Daoy (cell line): ENCODE measurements around the gene RAP1GAP. TPM values are rescaled to one million over a fixed set of nuclear protein-coding genes. Genes with fewer than 3 reads are reported as not detected.
"Not testable (repeated sequence)": the region's sequence is repeated elsewhere in the genome, so short reads cannot be mapped to it uniquely, and the experiment has no call there.

Source experiments
- DNase-seq: peaks from one replicate; pipeline ENCODE4 v3.0.0-alpha.2; 2015; ENCODE audit warnings: low read depth
- total RNA-seq: library from RNA; depleted of rRNA; stranded (reverse); fragments of >200 nt; shearing (Covaris generic); gene quantifications from 2 replicates; pipeline ENCODE4 v1.2.3, GENCODE V29; 2014

The RAP1GAP gene
- total RNA-seq, 1 experiment from 2014 or later: 0.80 TPM

DNA sequence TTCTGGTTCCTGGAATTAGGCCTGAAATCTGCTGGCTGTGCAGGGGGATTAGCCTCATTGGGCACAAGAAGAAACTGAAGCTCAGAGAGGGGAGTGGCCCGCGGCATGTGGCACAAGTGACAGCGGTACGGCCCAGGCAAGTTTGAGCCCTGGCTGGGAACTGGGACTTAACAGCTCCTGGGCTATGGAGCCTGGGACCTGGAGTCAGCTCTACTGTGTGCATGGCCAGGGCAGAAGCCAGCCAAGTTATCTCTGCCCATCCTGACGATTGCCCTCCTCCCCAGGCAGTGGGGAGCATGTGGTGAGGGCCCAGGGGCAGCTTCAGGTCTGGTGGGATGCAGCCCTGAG lies 98.7 kb downstream of the RAP1GAP start:
- DNase-seq: no peak

DNA sequence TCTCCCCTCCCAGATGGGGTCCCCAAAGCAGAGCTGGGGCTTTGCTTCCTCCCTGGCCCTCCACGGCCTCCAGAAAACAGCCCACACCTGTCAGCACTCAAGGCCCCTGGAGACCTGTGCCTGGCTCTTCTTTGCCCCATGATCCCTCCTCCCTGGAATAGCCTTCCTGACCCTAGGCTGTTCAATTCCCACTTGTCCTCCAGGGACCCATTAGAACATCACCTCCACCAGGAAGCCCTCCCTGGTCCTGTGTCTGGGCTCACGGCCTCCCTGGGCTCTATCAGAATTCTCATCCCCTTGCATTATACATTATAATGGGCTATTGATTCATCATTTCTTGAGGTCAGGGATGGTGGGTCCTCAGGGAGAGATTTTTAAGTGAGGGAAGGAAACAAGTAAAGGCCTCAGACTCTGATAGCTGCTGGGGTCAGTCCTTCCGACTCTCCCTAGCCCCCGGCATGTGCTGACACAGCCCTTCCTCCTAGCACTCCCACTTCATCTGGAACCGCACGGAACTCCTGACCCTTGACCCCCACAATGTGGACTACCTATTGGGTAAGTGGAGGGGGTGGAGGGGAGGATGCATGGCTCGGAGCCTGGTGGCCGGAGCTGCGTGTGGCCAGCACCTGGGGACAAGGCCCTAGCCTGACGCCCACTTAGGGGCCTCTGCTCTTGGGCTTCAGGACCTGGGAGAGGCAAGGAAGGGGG lies 99.2 kb downstream of the RAP1GAP start:
- DNase-seq: no peak

DNA sequence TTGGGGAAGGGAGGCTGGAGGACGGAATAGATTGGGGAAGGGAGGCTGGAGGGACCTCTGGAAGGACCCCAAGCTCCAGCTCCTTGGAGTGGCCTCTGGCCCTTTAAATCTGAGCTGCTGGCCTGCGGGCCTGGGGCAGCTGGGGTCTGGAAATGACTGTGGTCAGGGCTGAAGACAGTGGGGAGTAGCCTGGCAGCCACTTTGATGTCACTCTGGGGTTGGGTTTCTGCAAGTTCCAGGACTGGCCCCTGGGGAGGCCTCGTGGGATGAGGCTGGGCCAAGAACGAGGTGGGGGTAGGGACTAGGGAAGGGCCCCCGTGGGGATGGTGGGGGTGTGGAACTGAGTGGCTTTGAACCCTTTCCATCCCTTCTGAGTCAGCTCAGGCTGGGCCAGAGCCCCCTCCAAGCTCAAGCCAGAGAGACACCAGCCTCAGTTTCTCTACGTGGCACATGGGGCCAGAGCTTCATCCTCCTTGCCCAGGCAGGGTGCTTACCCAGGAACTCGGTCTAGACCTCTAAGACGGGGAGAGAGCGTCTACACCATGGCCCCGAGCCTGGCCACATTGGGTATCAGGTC lies 100.3 kb downstream of the RAP1GAP start:
- no peak for DNase-seq

DNA sequence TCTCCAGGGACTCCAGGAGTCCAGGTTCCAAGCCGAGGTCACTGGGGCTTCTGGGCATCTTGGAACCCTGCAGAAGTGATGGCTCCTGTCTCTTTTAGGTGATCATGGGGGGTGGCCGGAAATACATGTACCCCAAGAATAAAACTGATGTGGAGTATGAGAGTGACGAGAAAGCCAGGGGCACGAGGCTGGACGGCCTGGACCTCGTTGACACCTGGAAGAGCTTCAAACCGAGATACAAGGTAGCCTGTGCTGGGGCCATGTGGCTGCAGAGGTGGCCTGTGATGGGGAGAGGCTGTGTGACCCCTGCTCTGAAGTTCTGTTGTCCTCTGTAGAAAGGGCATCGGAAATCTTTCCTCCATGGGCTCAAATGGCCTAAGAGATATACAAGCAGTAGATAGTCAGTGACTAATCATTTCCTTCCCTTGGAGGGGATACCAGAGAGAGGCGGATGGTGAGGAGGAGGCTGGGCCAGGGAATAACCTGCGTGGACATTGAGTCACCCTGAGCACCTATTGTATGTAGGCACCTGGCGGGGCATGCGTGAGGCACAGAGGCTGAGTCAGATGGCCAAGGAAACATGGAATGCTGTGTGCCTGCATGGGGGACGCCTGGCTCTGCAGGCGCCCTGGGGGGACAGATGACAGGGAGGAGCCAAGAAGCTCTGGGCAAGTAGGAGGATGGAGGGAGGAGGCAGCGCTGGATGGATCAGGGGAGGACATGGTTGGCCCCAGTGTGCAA lies 101.0 kb downstream of the RAP1GAP start:
- no peak for DNase-seq

GRCh38 chr1:21567241-21568005 lies 101.7 kb downstream of the RAP1GAP start:
- DNase-seq: peak; percentile 39

- not testable (repeated sequence) for DNase-seq
These were observed 102.8 kb downstream of the RAP1GAP start for GRCh38 chr1:21566361-21566760.

DNA sequence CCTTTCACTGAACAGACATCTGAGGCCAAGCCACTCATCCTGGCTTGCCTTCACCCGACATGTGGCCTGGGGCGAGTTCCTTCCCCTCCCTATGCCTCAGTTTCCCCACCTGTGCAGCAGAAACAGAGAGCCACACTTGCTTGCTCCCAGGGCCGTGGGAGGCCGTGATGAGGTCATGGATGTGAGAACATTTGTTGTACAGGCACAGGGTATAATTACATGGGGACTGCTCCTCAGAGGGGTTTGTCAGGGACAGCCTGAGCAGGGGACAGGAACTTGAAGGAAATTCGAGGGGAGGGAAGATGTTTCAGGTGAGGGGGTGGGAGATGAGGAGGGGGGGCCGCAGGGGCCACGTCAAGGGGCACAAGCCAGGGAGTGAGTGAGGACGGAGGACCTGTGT lies 103.9 kb downstream of the RAP1GAP start:
- DNase-seq: no peak

GRCh38 chr1:21564521-21565095 lies 104.5 kb downstream of the RAP1GAP start:
- no peak for DNase-seq

DNA sequence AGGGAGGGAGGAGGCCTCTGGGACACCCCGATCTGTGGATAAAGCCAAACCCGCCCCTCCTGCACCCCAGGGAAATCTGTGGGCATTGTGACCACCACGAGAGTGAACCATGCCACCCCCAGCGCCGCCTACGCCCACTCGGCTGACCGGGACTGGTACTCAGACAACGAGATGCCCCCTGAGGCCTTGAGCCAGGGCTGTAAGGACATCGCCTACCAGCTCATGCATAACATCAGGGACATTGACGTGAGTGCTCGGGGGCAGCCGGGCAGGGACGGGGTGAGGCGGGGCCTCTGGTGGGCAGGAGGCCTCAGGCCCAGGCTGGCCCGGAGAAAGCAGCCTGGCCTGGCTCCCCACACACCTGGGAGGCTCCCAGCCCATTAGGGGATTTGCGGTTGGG lies 105.2 kb downstream of the RAP1GAP start:
- no peak for DNase-seq

GRCh38 chr1:21562896-21563295 lies 106.3 kb downstream of the RAP1GAP start:
- no peak for DNase-seq

DNA sequence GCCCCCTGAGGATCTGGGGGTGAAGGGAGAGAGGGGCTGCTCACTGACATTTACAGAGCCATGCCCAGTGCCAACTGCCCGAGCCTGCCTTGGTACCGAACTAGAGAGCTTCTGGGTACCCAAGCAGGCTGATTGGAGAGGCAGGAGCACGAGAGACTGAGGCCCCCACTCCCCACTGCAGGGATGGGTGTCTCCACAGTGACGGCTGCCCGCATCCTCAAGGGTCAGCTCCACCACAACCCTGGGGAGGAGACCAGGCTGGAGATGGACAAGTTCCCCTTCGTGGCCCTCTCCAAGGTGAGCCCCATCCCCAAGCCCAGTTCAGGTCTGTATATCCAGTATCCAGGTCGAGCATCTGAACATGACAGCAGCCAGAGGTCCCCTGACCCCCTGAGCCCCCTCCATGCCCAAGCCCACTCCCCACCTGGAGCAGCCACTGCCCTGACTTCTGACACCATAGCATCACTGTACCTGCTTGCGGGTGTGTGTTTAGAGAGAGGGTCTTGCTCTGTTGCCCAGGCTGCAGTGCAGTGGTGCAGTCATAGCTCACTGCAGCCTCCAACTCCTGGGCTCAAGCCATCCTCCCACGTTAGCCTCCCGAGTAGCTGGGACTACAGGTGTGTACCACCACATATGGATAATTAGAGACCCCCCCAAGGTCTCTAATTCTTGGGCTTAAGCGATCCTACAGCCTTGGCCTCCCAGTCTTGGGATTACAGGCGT lies 108.1 kb downstream of the RAP1GAP start:
- DNase-seq: no peak

DNA sequence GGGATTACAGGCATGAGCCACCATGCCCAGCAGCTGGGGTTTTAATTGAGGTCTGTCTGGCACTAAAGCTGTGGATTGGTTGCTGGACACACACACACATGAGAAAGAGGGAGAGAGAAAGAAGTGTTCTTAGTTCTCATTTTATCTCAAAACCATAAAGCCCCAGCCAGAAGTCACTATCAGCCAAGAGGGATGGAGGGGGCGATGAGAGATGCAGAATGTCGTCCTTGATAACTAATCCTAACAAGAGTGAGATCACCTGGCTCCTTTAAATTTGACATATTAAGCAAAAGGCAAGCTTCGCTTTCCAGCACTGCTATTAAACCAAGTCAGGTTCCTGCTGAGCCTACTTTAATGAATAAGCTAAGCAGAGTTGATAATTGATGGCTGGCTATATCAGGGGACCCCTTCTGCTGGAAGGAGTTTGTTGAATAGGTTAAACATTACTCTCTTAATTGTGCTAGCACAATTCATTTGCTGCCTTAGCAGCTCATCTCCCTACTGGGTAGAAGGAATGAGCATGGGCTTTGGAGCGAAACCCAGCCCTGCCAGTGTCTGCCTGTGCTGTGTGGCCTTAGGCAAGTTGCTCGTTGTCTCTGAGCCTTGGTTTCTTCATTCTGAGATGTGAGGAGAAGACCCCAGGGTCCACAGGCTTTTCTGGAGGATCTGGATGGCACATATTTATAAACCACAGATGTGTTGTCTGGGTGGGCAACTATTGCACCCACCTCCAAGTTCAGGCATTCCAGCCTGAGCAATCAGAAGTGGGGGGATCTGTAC lies 109.2 kb downstream of the RAP1GAP start:
- no peak for DNase-seq

- DNase-seq: peak; percentile 74
These were observed 115.8 kb downstream of the RAP1GAP start for GRCh38 chr1:21553116-21553926.

GRCh38 chr1:21552715-21553114 lies 116.4 kb downstream of the RAP1GAP start:
- peak; percentile 71 for DNase-seq

GRCh38 chr1:21550866-21551475 lies 118.2 kb downstream of the RAP1GAP start:
- no peak for DNase-seq

DNA sequence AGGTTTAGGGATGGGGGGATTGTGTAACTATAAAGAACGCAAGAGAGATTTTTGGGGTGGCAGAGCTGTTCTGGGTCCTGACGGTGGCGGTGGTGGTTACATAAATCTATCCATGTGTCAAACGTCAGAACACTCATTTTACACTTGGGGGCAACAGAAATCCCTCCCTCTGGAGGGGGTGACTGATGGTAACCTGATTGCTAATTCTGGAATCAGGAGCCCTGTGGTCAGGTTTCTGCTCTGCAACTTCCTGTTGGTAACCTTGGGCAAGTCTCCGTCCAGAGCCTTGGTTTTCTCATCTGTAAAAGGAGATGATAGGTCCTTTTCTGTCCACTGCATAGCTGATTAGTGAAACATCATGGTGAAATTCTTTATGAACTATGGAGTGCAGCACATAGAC lies 119.1 kb downstream of the RAP1GAP start:
- DNase-seq: no peak

DNA sequence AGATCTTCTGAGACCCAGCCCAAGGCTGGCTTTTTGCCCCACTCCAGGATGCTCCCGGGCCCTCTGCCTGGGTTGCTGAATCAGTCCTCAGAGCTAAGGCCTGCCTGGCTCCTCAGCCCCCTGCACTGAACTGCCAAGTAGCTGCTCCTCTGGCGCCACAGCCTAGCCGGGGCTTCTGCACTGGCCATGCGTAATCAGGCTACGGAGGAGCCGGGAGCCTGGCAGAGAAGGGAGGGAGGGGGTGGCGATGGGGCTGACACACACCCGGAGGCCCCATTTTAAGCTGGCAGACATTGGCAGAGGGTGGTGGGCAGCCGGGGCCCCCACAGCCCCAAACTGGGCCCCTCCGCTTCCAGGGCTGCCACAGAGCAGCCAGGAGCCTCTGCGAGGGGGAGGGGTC lies 121.3 kb downstream of the RAP1GAP start:
- DNase-seq: no peak
